Ishikawa (cell line): ENCODE measurements around the gene RALGAPA2.

ENCODE experiments used
- CEBPB ChIP-seq: IDR thresholded peaks from 2 replicates; pipeline ENCODE4 v1.6.1; 2012
- MAX ChIP-seq: IDR thresholded peaks from 2 replicates; pipeline ENCODE4 v1.6.1; 2012
- NFIC ChIP-seq: IDR thresholded peaks from 2 replicates; pipeline ENCODE4 v1.6.1; 2012
- RAD21 ChIP-seq: IDR thresholded peaks from 2 replicates; pipeline ENCODE4 v1.6.1; 2012; ENCODE audit warnings: low read depth
- TAF1 ChIP-seq: IDR thresholded peaks from 2 replicates; pipeline ENCODE4 v1.6.1; 2012; ENCODE audit warnings: low read depth, mild to moderate bottlenecking
- TEAD4 ChIP-seq: IDR thresholded peaks from 2 replicates; pipeline ENCODE4 v1.6.1; 2012
- TF ChIP-seq, protein P1 (sequence below): IDR thresholded peaks from 2 replicates; pipeline ENCODE4 v1.6.1; 2012; ENCODE audit warnings: low read depth, mild to moderate bottlenecking

DNA sequence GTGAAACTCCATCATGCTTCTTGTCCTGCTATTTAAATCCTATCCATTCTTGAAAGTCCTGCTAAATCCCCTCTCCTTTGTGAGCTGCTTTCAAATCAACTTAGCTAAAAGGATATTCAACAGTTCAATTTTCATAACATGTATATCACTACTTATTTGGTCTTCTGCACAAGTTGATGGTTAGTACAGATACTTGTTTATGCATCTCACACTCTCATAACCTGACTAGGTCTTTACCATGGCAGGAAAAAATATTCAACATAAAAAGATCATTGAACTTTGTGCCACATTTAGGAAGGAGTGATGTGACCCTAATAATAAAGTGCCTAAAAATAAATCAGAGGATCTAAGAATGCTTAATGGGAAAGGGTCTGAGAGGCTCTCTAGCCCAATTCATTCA is 148.2 kb downstream of the RALGAPA2 start:
- TF ChIP-seq MAX (no peak), TEAD4 (no peak), CEBPB (no peak), TAF1 (no peak), NFIC (no peak), RAD21 (no peak)
- TF ChIP-seq, protein P1, sequence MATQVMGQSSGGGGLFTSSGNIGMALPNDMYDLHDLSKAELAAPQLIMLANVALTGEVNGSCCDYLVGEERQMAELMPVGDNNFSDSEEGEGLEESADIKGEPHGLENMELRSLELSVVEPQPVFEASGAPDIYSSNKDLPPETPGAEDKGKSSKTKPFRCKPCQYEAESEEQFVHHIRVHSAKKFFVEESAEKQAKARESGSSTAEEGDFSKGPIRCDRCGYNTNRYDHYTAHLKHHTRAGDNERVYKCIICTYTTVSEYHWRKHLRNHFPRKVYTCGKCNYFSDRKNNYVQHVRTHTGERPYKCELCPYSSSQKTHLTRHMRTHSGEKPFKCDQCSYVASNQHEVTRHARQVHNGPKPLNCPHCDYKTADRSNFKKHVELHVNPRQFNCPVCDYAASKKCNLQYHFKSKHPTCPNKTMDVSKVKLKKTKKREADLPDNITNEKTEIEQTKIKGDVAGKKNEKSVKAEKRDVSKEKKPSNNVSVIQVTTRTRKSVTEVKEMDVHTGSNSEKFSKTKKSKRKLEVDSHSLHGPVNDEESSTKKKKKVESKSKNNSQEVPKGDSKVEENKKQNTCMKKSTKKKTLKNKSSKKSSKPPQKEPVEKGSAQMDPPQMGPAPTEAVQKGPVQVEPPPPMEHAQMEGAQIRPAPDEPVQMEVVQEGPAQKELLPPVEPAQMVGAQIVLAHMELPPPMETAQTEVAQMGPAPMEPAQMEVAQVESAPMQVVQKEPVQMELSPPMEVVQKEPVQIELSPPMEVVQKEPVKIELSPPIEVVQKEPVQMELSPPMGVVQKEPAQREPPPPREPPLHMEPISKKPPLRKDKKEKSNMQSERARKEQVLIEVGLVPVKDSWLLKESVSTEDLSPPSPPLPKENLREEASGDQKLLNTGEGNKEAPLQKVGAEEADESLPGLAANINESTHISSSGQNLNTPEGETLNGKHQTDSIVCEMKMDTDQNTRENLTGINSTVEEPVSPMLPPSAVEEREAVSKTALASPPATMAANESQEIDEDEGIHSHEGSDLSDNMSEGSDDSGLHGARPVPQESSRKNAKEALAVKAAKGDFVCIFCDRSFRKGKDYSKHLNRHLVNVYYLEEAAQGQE, result no peak
